ENCODE results near the gene SUPT6H.
"Not testable (repeated sequence)": the region's sequence is repeated elsewhere in the genome, so short reads cannot be mapped to it uniquely, and the experiment has no call there.

The SUPT6H gene

DNA sequence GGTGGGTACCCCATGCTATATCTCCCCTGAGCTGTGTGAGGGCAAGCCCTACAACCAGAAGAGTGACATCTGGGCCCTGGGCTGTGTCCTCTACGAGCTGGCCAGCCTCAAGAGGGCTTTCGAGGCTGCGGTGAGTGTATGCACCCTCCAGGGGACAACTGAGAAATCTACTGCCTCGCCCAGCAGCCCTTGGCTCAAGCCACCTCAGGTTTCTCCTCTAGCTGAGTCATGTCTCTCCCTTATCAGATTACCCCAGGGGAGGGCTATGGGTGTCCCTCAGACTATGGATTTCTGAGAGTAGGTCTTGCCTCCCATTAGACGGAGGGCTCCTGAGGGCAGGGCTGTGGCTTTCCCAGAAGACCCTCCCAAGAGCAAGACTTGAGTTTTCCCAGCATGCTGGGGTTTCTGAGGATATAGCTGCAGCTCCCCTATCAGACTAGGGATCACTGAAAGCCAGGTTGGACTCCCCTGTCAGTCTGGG is 73.3 kb downstream of the SUPT6H start:
- no peak for DNase-seq (ENCODE audit: low read depth in 2 of 2, low spot score in 1 of 2)

DNA sequence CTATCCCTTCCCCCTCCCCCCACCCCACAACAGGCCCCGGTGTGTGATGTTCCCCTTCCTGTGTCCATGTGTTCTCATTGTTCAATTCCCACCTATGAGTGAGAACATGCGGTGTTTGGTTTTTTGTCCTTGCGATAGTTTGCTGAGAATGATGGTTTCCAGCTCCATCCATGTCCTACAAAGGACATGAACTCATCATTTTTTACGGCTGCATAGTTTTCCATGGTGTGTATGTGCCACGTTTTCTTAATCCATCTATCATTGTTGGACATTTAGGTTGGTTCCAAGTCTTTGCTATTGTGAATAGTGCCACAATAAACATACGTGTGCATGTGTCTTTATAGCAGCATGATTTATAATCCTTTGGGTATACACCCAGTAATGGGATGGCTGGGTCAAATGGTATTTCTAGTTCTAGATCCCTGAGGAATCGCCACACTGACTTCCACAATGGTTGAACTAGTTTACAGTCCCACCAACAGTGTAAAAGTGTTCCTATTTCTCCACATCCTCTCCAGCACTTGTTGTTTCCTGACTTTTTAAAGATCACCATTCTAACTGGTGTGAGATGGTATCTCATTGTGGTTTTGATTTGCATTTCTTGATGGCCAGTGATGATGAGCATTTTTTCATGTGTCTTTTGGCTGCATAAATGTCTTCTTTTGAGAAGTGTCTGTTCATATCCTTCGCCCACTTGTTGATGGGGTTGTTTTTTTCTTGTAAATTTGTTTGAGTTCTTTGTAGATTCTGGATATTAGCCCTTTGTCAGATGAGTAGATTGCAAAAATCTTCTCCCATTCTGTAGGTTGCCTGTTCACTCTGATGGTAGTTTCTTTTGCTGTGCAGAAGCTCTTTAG is 74.1 kb downstream of the SUPT6H start:
- DNase-seq (ENCODE audit: low read depth in 2 of 2, low spot score in 1 of 2): not testable (repeated sequence)

DNA sequence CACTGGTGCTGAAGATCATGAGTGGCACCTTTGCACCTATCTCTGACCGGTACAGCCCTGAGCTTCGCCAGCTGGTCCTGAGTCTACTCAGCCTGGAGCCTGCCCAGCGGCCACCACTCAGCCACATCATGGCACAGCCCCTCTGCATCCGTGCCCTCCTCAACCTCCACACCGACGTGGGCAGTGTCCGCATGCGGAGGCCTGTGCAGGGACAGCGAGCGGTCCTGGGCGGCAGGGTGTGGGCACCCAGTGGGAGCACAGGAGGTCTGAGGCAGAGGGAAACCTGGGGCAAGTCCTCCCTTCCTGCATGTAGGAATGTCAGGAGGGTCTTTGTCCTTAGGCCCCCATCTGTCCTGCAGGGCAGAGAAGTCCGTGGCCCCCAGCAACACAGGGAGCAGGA is 75.3 kb downstream of the SUPT6H start:
- DNase-seq (ENCODE audit: low read depth in 2 of 2, low spot score in 1 of 2): no peak

DNA sequence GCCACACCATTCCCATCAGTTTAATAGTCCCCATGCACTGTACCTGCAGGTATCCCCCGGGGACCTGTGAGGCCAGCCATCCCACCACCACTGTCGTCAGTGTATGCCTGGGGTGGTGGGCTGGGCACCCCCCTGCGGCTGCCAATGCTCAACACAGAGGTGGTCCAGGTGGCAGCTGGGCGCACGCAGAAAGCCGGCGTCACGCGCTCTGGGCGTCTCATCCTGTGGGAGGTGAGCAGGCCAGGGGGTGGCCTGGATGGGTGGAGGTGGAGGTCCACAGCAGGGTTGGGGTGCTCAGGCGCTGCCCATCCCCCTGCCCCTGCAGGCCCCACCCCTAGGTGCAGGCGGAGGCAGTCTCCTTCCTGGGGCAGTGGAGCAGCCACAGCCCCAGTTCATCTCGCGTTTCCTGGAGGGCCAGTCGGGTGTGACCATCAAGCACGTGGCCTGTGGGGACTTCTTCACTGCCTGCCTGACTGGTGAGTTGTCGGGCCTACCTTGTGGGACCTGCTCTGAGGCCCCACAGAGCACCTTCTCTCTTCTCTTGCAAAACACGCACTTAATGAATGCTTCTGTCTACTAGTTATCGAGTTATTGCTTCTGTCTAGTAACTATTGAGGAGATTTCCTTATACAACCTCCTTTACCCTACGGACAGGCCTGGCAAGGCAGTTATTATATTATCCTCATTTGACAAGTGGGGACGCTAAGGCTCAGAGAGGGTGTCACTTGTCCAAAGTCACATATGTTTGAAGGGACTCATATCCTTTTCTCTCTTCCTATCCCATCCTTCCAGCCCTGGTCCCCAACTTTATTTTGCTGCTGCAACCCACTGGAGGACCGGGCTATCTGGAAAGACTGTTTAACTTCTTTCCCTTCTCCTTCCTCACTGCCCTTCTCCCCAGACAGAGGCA is 76.0 kb downstream of the SUPT6H start:
- DNase-seq (ENCODE audit: low read depth in 2 of 2, low spot score in 1 of 2): no peak

DNA sequence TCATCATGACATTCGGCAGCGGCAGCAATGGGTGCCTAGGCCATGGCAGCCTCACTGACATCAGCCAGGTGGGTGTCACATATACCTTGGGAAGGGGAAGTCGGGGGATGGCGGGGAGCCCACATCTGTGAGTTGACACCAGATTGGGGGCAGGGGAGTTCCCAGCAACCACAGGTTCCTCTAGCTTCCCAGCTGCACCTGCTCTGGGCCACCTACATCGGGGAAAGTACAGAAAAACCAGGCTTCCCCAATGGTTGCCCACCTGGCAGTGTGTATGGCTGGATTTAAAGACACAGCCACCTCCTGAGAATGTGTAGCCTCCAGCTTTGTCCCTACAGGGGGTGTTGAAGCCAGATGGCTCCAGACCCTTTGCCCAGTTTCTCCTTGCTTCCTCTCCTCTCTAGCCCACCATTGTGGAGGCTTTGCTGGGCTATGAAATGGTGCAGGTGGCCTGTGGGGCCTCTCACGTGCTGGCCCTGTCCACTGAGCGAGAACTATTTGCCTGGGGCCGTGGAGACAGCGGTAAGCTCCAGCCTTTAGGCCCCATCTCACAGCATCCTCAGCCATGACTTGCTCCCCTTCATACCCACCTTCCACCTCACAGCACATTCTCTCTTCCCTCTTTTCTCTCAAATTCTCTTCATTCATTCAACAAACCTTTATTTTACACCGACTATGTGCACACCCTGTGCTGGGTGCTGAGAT is 76.8 kb downstream of the SUPT6H start:
- peak; percentile 54 to 67 for DNase-seq (ENCODE audit: low read depth in 2 of 2, low spot score in 1 of 2)

DNA sequence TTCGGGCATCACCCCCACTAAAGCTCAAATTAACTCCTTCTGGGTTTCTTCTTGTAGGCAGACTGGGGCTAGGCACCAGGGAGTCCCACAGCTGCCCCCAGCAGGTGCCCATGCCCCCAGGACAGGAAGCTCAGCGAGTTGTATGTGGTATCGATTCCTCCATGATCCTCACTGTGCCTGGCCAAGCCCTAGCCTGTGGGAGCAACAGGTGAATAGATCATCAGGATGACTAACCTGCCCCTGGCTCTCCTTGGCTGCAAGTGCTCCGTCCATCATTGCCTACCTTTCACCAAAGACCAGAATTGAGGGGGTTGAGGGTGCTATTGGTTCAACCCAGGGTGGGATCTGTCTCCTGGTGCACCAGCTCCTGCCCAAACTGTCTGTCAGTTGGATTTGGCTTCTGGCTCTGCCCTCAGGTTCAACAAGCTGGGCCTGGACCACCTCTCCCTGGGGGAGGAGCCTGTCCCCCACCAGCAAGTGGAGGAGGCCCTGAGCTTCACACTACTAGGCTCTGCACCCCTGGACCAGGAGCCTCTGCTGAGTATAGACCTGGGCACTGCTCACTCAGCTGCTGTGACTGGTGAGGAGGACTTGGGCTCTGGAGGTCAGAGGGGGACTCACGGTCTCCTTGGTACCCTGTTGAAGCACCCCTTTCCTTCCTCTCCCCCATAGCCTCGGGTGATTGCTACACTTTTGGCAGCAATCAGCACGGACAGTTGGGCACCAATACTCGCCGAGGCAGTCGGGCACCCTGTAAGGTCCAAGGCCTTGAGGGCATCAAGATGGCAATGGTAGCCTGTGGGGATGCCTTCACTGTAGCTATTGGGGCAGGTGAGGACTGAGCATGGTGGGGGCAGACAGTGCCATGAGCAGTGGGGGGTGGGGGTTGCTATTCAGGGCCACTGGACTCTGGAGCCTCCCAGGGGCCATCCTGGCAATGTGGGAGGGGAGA is 78.7 kb downstream of the SUPT6H start:
- DNase-seq (ENCODE audit: low read depth in 2 of 2, low spot score in 1 of 2): no peak

DNA sequence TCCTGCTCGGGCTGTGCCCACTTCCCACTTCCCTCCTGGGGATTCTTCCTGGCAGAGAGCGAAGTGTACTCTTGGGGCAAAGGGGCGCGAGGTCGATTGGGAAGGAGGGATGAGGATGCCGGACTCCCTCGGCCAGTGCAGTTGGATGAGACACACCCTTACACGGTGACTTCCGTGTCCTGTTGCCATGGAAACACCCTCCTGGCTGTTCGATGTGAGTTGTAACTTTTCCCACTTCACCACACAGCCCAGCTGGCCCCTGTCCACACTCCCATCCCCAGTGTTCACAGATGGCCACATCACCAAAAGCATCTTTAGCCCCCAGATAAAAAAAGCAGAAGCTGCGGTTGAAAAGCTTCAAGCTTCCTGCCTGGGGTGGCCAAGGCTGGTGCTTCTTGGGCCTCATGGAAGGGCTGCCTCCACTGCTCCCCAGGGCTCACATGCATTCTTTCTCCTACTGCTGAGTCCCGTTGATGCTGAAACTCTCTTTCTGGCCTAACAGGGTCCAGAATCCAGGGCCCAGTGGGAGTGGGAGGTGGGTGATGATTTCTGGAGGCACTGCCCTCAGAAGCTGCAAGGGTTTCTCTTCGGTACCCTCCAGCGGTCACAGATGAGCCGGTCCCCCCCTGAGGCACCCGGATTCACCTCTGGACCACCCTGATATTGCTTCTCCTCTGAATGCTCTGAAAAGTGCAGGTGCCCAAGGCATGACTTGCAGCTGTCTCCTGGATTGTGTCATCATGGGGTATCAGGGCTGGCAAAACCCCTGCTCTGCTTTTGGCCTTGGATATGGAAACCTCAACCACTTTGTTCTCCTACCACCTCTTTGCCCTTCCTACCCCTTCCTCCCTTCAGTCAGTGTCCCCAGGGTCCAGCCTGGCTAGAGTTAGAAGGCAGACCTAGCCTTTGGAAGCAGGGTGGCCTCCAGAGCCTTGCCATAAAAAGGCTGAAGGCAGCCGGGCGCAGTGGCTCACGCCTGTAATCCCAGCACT is 79.6 kb downstream of the SUPT6H start:
- no peak for DNase-seq (ENCODE audit: low read depth in 2 of 2, low spot score in 1 of 2)

DNA sequence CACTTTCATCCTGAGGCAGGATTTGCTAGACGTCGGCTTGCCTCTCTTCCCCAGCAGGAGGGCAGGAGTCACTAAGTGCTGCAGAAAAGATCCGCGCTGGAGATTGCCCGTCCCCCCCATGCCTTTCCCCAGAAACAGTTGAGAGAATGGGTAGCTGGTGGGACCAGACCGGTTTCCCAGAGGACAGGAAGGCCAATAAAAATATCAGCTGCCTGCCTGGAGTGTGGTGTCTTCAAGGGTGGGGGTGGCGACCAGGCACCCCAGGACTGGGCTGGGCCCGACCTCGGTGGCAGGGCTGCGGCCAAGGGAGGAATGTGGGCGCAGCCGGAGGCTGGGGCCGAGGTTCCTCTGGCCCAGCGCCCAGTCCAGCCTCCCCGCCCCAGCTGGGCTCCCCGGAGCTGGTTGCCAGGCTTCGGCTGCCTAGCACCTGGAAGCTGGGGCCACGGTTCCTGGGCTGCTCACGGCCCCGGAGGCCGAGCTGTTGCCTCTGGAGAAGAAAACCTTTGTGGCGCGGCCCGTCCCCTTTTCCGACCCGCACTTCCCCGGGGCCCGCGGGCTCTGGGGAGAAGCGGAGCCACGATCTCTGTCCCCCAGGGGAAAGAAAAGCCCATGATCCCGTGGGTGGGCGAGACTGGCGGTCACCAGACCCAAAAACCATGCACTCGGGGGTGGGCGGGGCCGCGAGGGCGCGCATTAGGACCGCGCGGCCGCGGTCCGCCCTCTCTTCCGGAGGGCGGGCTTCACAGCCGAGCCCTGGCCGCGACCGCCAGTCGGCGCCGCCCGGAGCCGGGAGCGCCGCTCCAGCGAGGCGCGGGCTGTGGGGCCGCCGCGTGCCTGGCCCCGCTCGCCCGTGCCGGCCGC is 81.5 kb downstream of the SUPT6H start, which contains the start of gene TRAF4:
TRAF4 (plus strand) TSS at position 769 of the 861 bp plus-strand sequence. CDS start 102 bp downstream, outside the sequence.
- DNase-seq (ENCODE audit: low read depth in 2 of 2, low spot score in 1 of 2): peak in 1 of 2 donors; percentile 70

DNA sequence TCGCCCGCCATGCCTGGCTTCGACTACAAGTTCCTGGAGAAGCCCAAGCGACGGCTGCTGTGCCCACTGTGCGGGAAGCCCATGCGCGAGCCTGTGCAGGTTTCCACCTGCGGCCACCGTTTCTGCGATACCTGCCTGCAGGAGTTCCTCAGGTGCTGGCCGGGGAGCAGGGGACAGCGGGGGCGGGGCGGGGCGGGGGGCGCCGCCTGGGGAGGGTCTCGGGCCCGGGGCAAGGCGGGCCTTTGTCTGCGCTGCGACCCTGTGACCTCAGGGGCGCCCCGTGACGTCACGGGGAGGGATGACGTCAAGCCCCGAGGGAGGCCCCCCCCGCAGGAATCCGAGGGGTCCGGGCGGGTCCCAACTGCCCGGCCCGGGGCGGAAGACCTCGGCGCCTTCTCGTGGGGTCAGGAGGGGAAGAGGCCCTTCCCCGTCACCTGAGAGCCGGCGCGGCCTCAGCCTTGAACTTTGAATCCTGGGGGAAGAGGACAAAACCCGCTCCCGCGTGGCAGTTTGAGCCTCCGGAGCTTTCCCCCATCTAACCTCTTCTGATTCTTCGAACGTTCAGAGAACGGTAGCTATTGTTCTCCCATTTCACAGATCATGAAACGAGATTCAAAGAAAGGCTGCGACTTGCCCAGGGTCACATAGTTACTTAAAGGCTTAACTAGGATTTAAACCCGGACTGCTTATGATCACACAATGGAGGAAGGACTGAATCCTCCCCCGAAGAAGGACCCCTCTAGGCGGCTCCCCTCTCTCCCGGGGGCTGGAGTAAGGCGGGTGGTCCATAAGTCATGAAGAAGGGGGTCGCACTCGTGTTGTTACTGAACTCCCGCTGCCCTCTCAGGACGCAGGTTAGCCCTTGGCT is 82.3 kb downstream of the SUPT6H start:
- peak in 1 of 2 donors; percentile 52 for DNase-seq (ENCODE audit: low read depth in 2 of 2, low spot score in 1 of 2)

DNA sequence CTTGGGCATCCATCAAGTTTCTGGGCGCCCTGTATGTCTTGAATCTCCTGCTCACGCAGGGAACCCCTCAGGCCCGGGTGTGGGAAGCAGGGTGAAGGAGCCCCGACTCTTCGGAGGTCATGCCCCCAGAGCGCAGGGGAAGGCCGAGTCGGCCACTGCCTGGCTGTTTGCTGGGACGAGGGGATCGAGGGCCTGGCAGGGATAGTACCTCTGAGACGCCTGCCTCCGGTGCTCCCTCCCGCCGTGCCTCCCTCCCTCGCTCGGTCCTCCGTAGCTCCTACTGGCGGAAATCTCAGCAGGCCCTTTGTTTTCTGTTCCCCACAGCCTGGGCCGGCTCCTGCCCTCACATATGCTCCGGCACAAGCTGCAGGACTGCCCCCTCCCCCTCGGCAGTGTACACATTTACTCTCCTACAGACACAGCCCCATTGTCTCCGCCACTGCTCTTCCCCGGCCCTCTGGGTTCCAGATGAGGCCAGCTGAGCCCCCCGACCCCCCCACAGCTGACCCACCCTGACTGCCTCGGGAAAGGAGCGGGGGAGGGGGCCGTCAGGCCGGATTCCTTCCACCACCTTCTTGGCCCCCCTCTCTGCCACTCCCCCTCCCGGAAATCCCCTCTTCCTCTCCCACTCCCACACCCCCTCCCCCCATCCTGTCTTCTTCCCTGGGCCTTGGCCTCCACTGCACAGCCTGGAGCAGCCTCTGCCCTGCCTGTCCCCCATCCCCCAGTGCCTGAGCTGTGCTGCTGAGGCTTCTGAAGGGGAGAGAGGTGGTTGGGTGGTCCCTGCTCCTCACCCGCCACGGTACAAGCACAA is 83.2 kb downstream of the SUPT6H start:
- no peak for DNase-seq (ENCODE audit: low read depth in 2 of 2, low spot score in 1 of 2)

DNA sequence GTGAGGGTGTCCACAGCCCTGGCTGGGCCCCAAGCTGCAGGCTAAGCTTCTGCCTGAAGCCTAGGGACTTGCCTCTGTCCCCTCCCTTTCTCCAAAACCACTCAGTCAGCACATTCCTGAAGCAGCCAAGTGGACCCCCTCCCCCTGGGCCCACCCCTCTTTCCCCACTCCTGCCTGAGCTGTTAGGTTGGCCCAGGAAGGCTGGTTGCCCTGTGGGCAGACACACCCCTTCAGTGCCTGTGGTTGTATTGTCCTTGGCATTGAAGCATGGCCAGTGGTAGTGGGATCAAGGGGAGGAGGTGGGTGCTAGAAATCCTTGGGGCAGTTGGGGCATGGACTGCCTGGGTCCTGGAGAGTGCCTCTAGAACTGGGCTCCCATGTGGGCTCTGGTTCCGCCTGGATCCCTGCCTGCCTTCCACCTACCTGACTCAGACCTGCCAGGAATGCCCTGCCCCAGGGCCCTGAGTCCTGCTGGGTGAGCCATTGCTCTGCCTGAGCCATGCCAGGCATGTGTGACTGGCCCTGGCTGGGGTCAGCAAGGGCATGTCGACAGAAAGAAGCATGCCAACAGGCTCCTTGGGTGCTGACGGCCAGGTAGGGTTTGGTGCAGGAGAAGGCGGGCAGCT is 83.9 kb downstream of the SUPT6H start:
- DNase-seq (ENCODE audit: low read depth in 2 of 2, low spot score in 1 of 2): no peak

DNA sequence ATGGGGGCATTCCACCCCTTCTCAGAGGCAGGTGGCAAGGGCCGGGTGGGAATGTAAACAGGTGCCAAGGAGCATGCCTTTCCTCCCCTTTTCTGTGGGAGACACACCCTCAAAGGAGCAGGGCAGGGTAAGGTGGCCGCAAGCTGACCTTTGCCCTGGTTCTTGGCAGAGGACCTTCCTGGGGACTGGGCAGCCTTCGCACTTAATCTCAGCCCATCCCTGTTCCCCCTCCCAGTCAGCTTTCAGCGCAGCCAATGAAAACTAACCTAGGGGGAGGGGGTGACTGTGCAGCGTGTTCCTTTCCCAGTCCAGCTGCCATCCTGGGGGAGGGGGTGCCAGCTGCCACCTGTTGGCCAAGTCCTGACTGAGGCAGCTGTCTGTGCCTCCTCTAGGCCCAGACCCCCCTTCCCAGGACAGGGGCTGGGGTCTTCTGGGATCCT is 84.6 kb downstream of the SUPT6H start:
- no peak for DNase-seq (ENCODE audit: low read depth in 2 of 2, low spot score in 1 of 2)

DNA sequence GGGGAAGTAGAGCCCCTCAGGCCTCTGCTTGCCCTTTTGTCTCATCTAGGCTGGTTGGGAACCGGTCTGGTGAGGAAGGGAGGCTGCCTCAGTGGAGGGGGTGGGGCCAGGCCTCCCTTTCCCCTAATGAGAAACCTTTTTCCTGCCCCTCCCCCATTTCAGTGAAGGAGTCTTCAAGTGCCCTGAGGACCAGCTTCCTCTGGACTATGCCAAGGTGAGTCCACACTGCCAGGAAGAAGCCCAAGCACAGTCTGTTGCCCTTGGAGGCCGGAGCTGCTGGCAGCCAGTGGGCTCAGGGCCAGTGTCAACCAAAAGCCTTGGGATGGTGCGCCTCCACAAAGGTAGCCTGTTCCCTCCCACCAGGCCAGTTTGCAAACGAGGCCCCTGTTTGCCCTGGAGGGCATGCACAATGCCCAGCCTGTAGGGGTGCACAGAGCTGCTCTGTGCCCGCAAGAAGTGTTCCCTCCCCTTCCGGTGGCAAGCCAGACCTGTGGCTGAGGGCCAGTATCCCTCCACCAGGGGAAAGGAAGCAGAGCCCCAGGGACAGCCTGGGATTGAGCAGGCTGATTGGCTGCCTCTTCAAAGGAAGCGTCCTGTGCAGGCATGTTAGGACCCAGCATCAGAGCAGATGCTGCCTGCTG is 85.2 kb downstream of the SUPT6H start:
- no peak for DNase-seq (ENCODE audit: low read depth in 2 of 2, low spot score in 1 of 2)

DNA sequence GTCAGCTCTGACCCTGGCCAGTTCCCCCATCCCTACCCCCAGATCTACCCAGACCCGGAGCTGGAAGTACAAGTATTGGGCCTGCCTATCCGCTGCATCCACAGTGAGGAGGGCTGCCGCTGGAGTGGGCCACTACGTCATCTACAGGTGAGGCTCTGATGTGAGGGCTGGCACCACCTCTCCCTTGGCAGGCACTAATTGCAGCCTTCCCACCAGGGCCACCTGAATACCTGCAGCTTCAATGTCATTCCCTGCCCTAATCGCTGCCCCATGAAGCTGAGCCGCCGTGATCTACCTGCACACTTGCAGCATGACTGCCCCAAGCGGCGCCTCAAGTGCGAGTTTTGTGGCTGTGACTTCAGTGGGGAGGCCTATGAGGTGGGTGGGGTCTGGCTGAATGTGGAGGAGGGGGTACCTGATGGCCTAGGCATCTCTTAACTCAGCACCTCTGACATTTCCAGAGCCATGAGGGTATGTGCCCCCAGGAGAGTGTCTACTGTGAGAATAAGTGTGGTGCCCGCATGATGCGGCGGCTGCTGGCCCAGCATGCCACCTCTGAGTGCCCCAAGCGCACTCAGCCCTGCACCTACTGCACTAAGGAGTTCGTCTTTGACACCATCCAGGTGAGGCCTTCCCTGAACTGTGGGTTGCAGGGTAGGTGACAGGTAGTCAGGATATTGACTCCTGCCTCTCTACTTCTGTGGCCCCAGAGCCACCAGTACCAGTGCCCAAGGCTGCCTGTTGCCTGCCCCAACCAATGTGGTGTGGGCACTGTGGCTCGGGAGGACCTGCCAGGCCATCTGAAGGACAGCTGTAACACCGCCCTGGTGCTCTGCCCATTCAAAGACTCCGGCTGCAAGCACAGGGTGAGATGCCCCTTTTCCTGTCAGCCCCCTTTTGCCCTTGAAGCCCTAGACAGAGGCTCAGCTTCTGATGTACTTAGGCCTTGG is 86.1 kb downstream of the SUPT6H start:
- no peak for DNase-seq (ENCODE audit: low read depth in 2 of 2, low spot score in 1 of 2)

All from stimulated activated CD8-positive, alpha-beta memory T cell treated with anti-CD3 and anti-CD28 coated beads, Interleukin-4, amount 100 ng/mL, for 4 hours (primary cell).